IgD-negative memory B cell (primary cell): ENCODE data around the gene EI24. TPM values are rescaled to one million over a fixed set of nuclear protein-coding genes. Genes with fewer than 3 reads are reported as not detected.
A peak's percentile ranks its signal among the peaks of the same experiment; 100 is the strongest.

ENCODE experiments used
- H3K27ac Mint-ChIP-seq, 3 donors: one replicate each; pipeline ENCODE4 v1.8.0; 2020 to 2022; ENCODE audit warnings: mild to moderate bottlenecking in 3 of 3, mixed read lengths in 3 of 3, moderate library complexity in 1 of 3
- H3K27me3 Mint-ChIP-seq: one replicate; pipeline ENCODE4 v1.8.0; 2021; ENCODE audit warnings: mixed read lengths
- H3K36me3 Mint-ChIP-seq: one replicate; pipeline ENCODE4 v1.8.0; 2020; ENCODE audit warnings: mild to moderate bottlenecking, mixed read lengths
- H3K4me1 Mint-ChIP-seq, 3 donors: one replicate each; pipeline ENCODE4 v1.8.0; 2020 to 2022; ENCODE audit warnings: mixed read lengths in 3 of 3, mild to moderate bottlenecking in 1 of 3
- H3K4me3 Mint-ChIP-seq, 4 donors: one replicate each; pipeline ENCODE4 v1.8.0; 2020 to 2022; ENCODE audit warnings: mild to moderate bottlenecking in 4 of 4, mixed read lengths in 4 of 4, moderate library complexity in 3 of 4
- H3K9me3 Mint-ChIP-seq, 3 donors: one replicate each; pipeline ENCODE4 v1.8.0; 2020 to 2021; ENCODE audit warnings: mixed read lengths in 3 of 3, mild to moderate bottlenecking in 1 of 3
- polyA plus RNA-seq: library from polyadenylated mRNA; unstranded; fragments of 300-500 nt; fragmentation: Illumina TruSeq; gene quantifications from one replicate; pipeline ENCODE4 v1.2.3, GENCODE V29; 2021

Gene EI24
- polyA plus RNA-seq, 1 donor from 2014 or later = 41.8 TPM

GRCh38 chr11:125627236-125627910, 58.1 kb downstream of the EI24 start:
- Mint-ChIP-seq H3K27me3 (peaks cover 2% of the 10 kb centered on the region), H3K9me3 (no peaks in the 10 kb centered on the region), H3K27ac (peak overlapping the region in 2 of 3 donors; percentile 93 to 100), H3K36me3 (no peaks in the 10 kb centered on the region), H3K4me3 (peak overlapping the region; percentile 88 to 99 (median 96)), H3K4me1 (peaks cover 9 to 12% (median 10%) of the 10 kb centered on the region in 3 donors)

Other genes starting within 250 kb of the EI24 start
- 1.2 TPM for gene FEZ1, start 73.2 kb upstream of the EI24 start, polyA plus RNA-seq
- gene STT3A, start 23.4 kb downstream of the EI24 start, polyA plus RNA-seq = 57.7 TPM
- 2.8 TPM for gene CHEK1, start 55.7 kb downstream of the EI24 start, polyA plus RNA-seq
- not detected for gene ACRV1, start 111.4 kb downstream of the EI24 start, polyA plus RNA-seq
- not detected for gene PATE1, start 176.8 kb downstream of the EI24 start, polyA plus RNA-seq
- gene PATE2, start 209.4 kb downstream of the EI24 start, polyA plus RNA-seq = not detected
- gene PATE3, start 218.7 kb downstream of the EI24 start, polyA plus RNA-seq = not detected